Measurements from ENCODE around the gene MAP2K7.
A peak's percentile ranks its signal among the peaks of the same experiment; 100 is the strongest.
"Not testable (repeated sequence)": the region's sequence is repeated elsewhere in the genome, so short reads cannot be mapped to it uniquely, and the experiment has no call there.

MAP2K7 gene

DNA sequence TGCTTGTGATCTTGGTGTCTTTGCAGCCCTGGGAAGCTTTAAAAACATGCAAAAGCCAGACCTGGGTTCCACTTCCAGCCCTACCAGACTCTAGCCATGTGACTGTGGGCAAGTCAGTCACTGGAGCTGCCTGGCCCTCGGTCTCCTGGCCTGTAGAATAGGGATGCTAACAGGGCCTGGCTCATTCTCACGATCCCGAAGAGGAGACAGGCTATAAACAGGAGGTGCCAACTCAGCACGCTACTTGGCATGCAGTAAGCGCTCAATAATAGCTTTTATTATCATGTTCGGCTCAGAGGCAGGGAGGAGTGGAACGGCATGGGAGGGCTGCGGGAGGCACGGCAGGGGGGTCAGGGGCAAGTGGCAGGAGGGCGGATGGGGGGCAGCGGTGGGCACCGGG, 20.6 kb downstream of the MAP2K7 start:
- Mint-ChIP-seq H3K9me3 (no peaks in the 10 kb centered on the region), H3K27ac (no peak overlapping the region), H3K27me3 (peaks cover 9% of the 10 kb centered on the region), H3K36me3 (peaks cover 20% of the 10 kb centered on the region), H3K4me1 (peaks cover 47% of the 10 kb centered on the region), H3K4me3 (peak overlapping the region; percentile 50)
- ATAC-seq = no peak

DNA sequence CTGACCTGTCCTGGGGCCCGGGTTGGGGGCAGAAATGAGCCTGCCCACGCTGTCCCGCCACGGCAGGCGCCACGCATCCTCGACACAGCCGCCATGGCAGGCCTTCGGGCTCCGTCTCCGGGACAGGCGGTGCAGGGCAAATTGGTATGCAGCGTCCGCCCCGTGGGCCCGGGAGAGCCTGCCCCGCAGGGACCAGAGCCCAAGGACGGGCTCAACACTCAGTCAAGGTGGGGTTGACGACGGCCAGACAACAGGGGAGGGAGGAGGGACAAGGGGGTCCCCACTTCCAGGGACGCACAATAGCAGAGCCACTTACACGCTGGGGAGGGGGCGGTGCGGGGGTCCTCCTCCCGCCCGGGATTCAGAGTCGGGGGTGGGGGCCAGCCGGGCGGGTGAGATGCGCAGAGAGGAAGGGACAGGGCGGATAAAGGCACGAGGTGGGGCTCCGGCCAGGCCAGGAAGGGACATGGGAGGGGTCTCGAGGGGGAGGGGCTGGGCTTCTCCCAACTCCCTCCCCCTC, 21.0 kb downstream of the MAP2K7 start:
- Mint-ChIP-seq H3K9me3 (no peaks in the 10 kb centered on the region), H3K4me1 (peaks cover 47% of the 10 kb centered on the region), H3K4me3 (peak overlapping the region; percentile 41), H3K27me3 (peaks cover 5% of the 10 kb centered on the region), H3K36me3 (peaks cover 20% of the 10 kb centered on the region), H3K27ac (no peak overlapping the region)
- ATAC-seq = no peak

DNA sequence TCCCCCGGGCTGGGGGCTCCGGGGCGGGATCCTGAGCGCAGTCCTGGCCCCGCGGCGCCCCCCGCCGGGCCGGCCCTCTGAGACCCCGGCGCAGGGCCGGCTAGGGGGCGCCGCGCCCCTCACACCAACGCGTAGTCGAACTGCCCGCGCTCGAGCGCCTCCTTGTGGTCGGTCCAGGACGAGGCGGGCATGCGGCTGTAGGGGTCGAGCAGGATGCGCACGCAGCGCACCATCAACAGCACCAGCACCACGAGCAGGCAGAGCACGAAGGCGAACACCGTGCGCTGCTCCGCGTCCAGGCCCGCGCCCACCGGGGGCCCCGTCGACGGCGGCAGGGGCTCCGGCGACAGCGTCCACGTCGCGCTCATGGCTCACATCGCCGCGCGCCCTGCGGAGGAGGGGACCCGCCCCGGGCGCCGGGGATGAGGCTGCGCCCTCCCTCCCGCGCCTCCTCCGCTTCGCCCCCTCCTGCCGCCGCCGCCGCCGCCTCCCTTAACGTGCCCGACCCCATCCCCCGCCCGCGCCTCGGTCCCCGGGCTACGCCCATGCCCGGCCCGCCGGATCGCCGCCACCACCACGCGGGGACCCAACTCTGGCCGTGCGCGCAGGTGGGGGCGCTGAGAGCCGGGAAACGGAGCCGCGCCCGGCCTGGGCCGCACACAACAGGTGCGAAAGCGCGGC, 21.6 kb downstream of the MAP2K7 start:
- H3K36me3 Mint-ChIP-seq = peaks cover 20% of the 10 kb centered on the region
- no peaks in the 10 kb centered on the region for H3K27me3 Mint-ChIP-seq
- ATAC-seq = peak; percentile 2
- H3K27ac Mint-ChIP-seq = no peak overlapping the region
- H3K4me3 Mint-ChIP-seq = peak overlapping the region; percentile 76
- peaks cover 43% of the 10 kb centered on the region for H3K4me1 Mint-ChIP-seq
- H3K9me3 Mint-ChIP-seq = no peaks in the 10 kb centered on the region

DNA sequence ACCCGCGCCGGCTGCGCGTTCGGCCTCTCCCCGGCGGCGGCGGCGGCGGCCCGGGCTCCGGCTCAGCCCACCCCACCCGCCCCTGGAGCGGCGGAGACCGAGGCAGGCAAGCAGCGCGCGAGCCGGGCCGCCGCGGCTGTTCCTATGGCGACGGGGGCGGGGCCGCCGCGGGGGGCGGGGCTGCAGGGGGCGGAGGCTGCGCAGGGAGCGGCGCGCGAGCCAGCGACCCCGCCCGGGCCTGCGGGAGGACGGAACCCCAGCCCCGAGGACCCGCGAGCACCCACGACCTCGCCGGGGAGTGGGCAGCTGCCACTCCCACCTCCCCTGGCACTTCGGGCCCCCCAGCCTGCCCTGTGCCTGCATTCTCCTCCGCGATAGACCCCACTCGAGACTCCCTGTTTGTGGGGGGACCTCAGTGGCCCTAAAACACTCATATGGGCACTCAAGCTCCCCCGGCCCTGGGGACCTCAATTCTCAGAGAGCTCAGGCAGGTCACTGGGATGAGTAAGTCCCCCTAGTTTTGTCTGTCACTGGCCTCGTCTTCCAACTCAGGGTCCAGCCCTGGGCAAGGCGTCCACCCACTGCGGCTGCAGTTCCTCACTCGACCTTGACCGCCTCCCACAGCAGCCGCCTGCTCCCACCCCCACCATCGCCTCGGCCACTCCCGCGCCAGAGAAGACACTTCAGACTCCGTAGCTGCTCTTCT, 22.5 kb downstream of the MAP2K7 start, which contains the start of gene CTXN1:
Gene CTXN1 (minus strand): TSS at position 115 of the 706 bp plus-strand sequence. CDS start 597 bp downstream, outside the sequence.
- ATAC-seq = peak; percentile 59
- no peaks in the 10 kb centered on the region for H3K9me3 Mint-ChIP-seq
- peak within 1 kb of the TSS; percentile 77 for H3K4me3 Mint-ChIP-seq
- H3K4me1 Mint-ChIP-seq = peaks cover 36% of the 10 kb centered on the region
- no peak within 1 kb of the TSS for H3K27ac Mint-ChIP-seq
- peaks cover 26% of the 10 kb centered on the region for H3K36me3 Mint-ChIP-seq
- no peaks in the 10 kb centered on the region for H3K27me3 Mint-ChIP-seq

DNA sequence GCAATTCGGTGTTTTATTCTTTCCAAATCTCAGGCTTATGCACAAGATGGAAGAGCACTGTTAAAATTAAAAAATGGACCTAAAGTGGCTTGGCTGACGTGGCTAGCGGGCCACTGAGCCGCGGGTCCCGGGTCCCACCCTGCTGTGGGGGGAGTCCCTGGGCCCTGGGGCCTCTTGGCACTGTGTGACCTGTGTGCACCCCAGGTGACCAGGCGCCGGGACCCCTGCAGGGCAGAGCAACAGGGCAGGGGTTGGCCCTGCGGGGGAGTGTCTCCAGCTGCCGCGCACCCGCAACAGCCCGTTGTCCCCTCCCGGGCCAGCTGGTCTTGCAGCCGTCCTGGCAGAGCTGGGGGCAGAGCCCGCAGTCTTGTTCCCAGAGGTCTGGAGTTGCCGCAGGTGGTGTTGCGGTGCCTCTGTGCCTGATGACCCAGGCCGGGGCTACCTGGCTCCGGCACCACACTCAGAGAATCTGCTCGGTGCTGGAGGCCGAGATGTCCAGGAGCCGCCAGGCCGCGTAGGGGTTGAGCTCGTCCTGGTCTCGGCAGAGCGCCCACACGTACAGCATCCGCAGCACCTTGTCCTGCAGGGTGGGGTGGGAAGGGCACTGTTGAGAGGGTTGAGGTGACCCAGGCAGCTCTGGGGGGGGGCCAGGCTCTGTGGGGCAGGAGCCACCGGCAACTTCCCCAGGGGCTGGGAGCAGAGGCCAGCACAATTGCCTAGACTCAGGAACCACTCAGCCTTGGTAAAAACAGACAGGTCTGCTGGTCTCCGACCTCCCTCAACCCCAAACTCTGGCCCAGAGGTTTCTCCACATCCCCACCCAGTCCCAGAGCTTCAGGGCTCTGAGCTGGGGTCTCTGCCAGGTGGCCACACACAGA, 23.3 kb downstream of the MAP2K7 start:
- H3K27me3 Mint-ChIP-seq = no peaks in the 10 kb centered on the region
- peak overlapping the region; percentile 77 for H3K4me3 Mint-ChIP-seq
- no peak overlapping the region for H3K27ac Mint-ChIP-seq
- no peaks in the 10 kb centered on the region for H3K9me3 Mint-ChIP-seq
- H3K4me1 Mint-ChIP-seq = peaks cover 28% of the 10 kb centered on the region
- H3K36me3 Mint-ChIP-seq = peaks cover 32% of the 10 kb centered on the region
- no peak for ATAC-seq

DNA sequence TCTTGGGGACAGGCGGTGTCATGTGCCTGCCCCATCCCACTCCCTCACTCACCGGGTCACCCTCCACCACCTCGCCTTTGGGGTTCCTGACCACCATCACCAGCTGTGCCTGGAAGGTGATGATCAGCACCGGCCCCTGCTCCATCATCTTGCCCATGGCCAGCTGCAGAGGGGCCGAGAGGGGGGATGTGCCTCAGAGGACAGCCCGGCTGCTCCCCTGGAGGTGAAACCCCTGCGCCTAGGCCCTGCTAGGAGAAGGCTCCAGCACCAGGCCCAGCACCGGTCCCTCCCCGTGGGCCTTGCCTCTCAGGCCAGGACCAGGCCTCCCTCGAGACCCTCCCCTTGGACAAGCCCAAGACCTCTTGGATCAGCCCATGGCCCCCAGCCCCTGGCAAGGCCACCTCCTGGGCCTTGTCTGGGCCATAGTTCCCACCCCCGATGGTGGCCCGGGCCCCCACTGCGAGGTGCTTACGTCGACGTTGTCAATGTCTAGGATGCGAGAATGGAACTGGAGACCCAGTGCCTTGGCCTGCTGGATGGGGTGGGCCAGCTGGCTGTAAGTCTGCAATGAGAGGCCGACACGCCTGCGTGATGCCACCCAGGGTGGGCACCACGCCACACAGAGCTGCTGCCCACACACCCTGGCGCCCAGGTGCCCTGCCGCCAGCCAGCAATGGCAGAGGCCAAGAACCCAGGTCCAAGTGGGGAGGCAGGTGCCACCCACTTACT, 24.1 kb downstream of the MAP2K7 start:
- peaks cover 32% of the 10 kb centered on the region for H3K36me3 Mint-ChIP-seq
- H3K4me3 Mint-ChIP-seq = no peak overlapping the region
- H3K9me3 Mint-ChIP-seq = no peaks in the 10 kb centered on the region
- peaks cover 24% of the 10 kb centered on the region for H3K4me1 Mint-ChIP-seq
- ATAC-seq = no peak
- no peak overlapping the region for H3K27ac Mint-ChIP-seq
- H3K27me3 Mint-ChIP-seq = no peaks in the 10 kb centered on the region

DNA sequence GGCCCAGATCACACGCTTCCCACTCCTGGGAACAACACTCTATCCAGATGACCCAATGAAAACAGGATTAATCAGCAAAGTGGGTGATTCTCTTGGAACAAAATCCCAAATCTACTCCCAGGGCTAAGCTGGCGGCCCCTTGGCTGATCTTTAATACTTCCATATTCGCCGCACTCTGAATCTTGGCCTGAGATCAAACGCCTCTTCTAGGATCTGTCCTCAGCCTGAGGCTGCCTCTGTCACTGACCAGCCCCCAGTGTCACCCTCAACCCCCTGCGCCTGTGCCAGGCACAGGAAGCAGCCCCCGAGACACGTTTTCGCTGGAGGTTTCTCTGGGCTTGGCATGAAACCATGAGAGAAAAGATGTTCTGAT, 24.6 kb downstream of the MAP2K7 start:
- Mint-ChIP-seq H3K36me3 (peaks cover 26% of the 10 kb centered on the region), H3K9me3 (no peaks in the 10 kb centered on the region), H3K27me3 (no peaks in the 10 kb centered on the region), H3K4me1 (peaks cover 20% of the 10 kb centered on the region), H3K27ac (no peak overlapping the region), H3K4me3 (no peak overlapping the region)
- no peak for ATAC-seq

DNA sequence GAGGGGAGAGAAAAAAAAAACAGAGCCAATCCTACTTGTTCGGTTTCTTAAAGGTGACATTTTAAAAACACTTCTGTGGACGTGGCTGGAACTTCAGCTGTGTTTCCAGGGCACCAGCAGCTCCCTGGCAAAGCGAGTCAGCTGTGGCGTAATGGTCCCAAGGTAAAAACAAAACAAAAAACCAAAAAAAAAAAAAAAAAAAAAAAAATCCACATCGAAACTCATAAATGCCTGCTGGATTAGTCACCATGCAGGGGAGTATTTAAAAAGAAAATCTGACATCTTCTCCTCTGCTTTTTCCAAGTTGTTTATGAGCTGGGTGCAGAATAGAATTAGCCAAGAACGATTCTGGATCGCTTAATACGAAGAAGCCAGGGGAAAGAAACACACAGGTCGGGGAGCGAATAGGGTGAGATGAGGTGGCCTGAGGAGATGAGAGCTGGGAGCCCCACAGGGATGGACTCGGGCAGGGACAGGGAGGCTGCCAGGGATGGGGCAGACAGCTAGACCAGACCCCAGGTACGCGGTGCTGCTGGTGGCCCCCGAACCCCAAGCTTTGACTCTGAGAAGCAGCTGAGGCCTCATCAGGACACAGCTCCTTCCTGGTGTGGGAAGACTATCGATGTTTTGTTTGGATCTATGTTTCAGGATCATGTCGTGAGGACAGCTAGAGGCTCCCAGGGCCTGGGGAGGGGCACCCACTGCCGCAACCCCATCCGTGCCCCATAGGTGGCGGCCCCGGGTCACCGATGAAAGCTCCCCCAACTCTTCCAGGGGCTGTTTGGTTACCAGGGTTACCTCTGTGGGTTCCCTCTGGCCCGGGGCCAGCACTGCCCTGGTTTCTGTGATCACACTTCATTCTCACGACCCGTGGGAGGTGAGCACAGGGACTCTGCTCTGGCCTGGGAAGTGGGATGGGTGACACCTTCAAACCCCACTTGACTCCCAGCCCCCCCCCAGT, 25.3 kb downstream of the MAP2K7 start:
- Mint-ChIP-seq H3K27me3 (no peaks in the 10 kb centered on the region), H3K4me3 (no peak overlapping the region), H3K4me1 (peaks cover 17% of the 10 kb centered on the region), H3K27ac (no peak overlapping the region), H3K36me3 (peaks cover 25% of the 10 kb centered on the region), H3K9me3 (no peaks in the 10 kb centered on the region)
- peak; percentile 37 for ATAC-seq

DNA sequence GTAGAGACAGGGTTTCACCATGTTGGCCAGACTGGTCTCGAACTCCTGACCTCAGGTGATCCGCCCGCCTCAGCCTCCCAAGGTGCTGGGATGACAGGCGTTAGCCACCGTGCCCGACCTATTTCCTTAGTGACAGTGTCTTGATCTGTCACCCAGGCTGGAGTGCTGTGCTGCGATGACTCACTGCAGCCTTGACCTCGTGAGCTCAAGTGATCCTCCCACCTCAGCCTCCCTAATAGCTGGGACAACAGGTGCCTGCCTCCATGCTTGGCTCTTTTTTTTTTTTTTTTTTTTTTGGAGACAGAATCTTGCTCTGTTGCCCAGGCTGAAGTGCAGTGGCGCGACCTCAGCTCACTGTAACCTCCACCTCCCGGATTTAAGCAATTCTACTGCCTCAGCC, 26.4 kb downstream of the MAP2K7 start:
- peaks cover 31% of the 10 kb centered on the region for H3K36me3 Mint-ChIP-seq
- not testable (repeated sequence) for ATAC-seq, H3K27ac Mint-ChIP-seq

DNA sequence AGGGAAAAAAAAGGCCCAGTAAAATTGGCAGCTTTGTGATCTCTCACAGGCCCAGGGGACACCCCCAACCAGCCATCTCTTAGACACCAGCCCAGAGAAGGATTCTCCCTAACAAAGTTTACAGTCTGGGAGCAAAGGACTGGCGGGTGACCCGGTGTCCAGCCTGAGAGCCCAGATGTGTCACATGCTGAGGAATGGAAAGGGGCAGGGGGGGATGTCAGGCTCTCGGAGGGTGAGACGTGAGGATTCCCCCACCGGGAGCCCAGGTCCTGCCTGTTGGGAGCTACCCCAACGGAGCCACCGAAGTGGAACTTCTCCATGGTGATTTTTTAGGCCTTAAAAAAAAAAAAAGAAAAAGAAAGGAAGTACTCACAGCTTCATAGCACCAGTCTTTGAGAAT, 27.1 kb downstream of the MAP2K7 start:
- no peaks in the 10 kb centered on the region for H3K27me3 Mint-ChIP-seq
- no peak for ATAC-seq
- no peak overlapping the region for H3K4me3 Mint-ChIP-seq
- peaks cover 37% of the 10 kb centered on the region for H3K36me3 Mint-ChIP-seq
- peaks cover 17% of the 10 kb centered on the region for H3K4me1 Mint-ChIP-seq
- no peaks in the 10 kb centered on the region for H3K9me3 Mint-ChIP-seq
- H3K27ac Mint-ChIP-seq = no peak overlapping the region

More for the DNA sequence above, 26.4 kb downstream of the MAP2K7 start:
- not testable (repeated sequence) for H3K27me3 Mint-ChIP-seq, H3K4me3 Mint-ChIP-seq, H3K9me3 Mint-ChIP-seq
- H3K4me1 Mint-ChIP-seq = peaks cover 17% of the 10 kb centered on the region

DNA sequence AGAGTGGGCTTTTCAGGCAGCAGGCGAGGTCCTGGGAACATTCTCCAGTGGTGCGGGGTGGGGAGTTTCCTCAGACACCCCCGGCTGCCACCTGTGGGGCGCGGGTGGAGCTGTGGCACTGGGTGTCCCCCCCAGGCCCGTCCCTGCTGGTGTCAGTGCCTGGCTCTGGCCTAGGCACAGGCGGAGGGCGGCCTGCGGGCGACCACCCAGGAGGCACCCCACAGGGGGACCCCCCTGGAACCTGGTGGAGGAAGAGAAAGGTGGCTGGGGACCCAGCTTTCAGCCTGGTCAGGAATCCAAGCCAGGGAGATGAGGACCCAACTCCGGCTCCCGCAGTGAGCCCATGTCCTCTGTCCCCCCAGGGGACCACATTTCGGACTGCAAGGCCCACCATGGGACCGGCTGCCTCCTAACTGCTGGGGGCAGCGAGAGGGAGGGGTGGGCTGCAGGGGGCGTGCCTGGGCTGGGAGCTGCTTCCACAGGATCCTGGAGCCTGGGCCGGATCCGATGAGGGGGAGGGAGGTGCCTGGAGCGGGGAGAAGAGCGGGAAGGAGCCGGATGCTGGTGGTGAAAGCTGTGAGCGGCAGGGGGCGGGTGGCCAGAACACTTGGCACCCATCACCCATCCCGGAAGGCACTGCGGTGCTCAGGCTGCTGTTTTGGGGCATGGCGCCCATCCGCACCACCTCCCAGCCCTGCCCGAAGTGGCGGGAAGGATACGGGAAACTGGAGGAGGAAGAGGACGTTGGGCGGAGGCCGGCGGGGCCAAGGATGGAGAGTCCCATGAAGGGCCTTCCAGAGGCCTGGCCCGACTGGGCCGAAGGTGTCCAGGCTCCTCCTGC, 27.8 kb downstream of the MAP2K7 start:
- H3K27ac Mint-ChIP-seq = no peak overlapping the region
- peaks cover 44% of the 10 kb centered on the region for H3K36me3 Mint-ChIP-seq
- H3K9me3 Mint-ChIP-seq = no peaks in the 10 kb centered on the region
- H3K27me3 Mint-ChIP-seq = no peaks in the 10 kb centered on the region
- ATAC-seq = no peak
- H3K4me1 Mint-ChIP-seq = peaks cover 17% of the 10 kb centered on the region
- no peak overlapping the region for H3K4me3 Mint-ChIP-seq

DNA sequence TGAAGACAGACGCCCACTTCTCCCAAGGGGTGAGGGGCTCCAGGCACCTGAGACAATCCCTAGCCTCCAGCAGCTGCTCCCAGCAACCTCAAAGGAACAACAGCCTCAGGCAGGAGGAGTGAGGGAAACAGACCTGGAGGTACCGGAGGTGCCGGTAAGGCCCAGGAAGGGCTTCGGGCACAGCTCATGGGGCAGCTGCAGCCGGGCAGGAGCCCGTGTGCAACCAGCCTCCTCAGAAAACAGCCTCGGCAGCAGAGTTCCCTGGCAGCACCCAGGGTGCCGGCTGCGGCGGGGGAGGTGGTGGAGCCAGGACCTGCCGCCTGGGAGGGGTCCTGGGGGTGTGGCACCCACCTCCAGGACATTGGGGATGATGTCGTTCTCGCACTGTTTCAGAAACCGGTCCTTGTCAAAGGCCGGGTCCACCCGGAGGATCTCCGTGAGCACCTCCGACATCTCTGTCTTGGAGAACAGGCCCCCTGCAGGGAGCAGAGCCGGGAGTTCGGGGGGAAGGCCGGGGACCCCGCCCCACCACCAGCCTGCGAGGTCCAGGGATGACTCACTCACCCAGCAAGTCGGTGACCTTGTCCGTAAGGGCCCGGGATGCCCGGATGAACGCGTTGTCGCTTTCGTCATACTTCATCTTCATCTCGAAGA, 28.7 kb downstream of the MAP2K7 start:
- H3K4me3 Mint-ChIP-seq = no peak overlapping the region
- ATAC-seq = no peak
- H3K27ac Mint-ChIP-seq = no peak overlapping the region
- H3K9me3 Mint-ChIP-seq = no peaks in the 10 kb centered on the region
- no peaks in the 10 kb centered on the region for H3K27me3 Mint-ChIP-seq
- H3K36me3 Mint-ChIP-seq = peaks cover 50% of the 10 kb centered on the region
- H3K4me1 Mint-ChIP-seq = peaks cover 17% of the 10 kb centered on the region

DNA sequence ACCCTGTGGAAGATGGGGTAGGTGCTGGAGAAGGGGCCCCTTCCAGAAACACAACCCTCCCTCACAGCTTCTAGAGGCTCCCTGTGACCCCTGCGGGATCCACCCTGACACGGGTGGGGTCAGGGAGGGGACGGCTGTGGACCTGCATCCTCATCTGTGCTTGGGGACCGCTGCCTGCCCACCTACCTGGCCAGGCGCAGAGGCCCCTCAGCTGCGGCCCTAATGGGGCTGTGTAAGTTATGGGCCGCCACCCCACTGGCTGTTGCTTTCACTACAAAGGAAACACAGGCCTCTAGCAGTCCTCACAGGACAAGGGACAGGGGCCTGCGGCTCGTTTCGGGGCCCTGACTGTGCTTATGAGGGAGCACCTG, 29.2 kb downstream of the MAP2K7 start:
- Mint-ChIP-seq H3K4me1 (peaks cover 17% of the 10 kb centered on the region), H3K27me3 (no peaks in the 10 kb centered on the region), H3K9me3 (no peaks in the 10 kb centered on the region), H3K36me3 (peaks cover 50% of the 10 kb centered on the region), H3K4me3 (no peak overlapping the region), H3K27ac (no peak overlapping the region)
- no peak for ATAC-seq
